Cardiac fibroblast (primary cell): Measurements from ENCODE around the gene SCGN.

ENCODE experiments used
- DNase-seq, 2 donors: peaks; one replicate each; pipeline versions ENCODE4 v3.0.0 to v3.0.0-alpha.2; 2010; ENCODE audit warnings: low read depth in 2 of 2
- H3K4me3 ChIP-seq, 2 donors: replicated peaks in 1 of 2; 1 replicate in 1 of 2; 2 replicates in 1 of 2; pipeline ENCODE4 v1.5.1; 2011; ENCODE audit warnings: low read depth in 2 of 2, low read length in 2 of 2, mild to moderate bottlenecking in 2 of 2, moderate library complexity in 1 of 2
- CTCF ChIP-seq: IDR thresholded peaks from one replicate; pipeline ENCODE4 v1.5.1; 2011; ENCODE audit warnings: low read depth, mild to moderate bottlenecking, low read length, inconsistent platforms

The SCGN gene

GRCh38 chr6:25613415-25613814, 38.6 kb upstream of the SCGN start:
- DNase-seq, result no peak
- H3K4me3 ChIP-seq, result no peak overlapping the region
- TF ChIP-seq CTCF, result no peak

GRCh38 chr6:25614052-25614451, 38.0 kb upstream of the SCGN start:
- no peak for TF ChIP-seq CTCF
- H3K4me3 ChIP-seq, result no peak overlapping the region
- no peak for DNase-seq

- TF ChIP-seq CTCF, result no peak
- H3K4me3 ChIP-seq, result no peak overlapping the region
- DNase-seq, result no peak
Observed at GRCh38 chr6:25615471-25615870, 36.5 kb upstream of the SCGN start.

- no peak overlapping the region for H3K4me3 ChIP-seq
- no peak for TF ChIP-seq CTCF
- DNase-seq, result no peak
Observed at GRCh38 chr6:25617997-25618396, 34.0 kb upstream of the SCGN start.

GRCh38 chr6:25619217-25619616, 32.8 kb upstream of the SCGN start:
- no peak for DNase-seq
- H3K4me3 ChIP-seq, result no peak overlapping the region
- TF ChIP-seq CTCF, result no peak

DNA sequence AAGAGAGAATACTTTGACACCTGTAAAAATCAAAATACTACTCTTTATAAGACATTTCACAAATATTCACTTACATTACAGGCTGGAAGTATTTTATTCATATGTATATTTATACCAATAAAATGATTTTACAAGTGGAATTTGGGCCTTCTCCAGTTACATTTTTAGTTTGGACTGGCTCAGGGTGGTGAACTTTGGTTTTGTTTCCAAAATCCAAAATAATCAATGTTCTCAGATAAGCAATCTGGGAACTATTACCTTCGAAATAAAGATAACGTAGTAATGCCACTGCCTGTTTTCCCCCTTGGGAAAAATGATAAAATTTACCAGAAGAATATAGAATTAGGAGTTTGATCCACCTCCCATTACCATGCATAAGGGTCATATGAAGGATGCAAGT, 31.6 kb upstream of the SCGN start:
- no peak for DNase-seq
- H3K4me3 ChIP-seq, result no peak overlapping the region
- TF ChIP-seq CTCF, result no peak

DNA sequence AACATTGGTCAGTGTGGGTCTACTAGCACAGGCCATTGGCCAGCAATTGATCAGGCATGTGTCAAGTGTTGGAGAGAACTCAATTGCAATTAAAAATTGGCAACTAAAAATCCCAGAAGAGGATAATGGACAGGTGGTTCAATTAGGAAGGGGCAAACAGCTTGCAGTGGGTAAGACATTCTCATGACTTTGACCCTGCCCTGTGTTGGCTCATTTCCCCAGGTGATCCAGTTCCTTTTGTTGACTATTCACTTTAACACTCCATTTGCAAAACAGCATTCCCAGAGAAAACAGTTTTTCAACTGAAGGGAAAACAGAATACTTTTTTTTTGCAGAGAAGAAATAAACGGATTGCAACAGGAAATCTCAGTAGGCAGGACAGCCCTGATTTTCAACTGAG, 28.9 kb upstream of the SCGN start:
- H3K4me3 ChIP-seq, result no peak overlapping the region
- DNase-seq, result no peak
- no peak for TF ChIP-seq CTCF
